Stimulated activated CD8-positive, alpha-beta memory T cell treated with anti-CD3 and anti-CD28 coated beads, Interleukin-7, amount 100 ng/mL, for 24 hours (primary cell): Measurements from ENCODE around the gene DNAI2.
"Not testable (repeated sequence)": the region's sequence is repeated elsewhere in the genome, so short reads cannot be mapped to it uniquely, and the experiment has no call there.

Experiments used
- DNase-seq: peaks from one replicate; pipeline ENCODE4 v3.0.0-alpha.2; 2020; ENCODE audit warnings: low read depth

Gene DNAI2

DNA sequence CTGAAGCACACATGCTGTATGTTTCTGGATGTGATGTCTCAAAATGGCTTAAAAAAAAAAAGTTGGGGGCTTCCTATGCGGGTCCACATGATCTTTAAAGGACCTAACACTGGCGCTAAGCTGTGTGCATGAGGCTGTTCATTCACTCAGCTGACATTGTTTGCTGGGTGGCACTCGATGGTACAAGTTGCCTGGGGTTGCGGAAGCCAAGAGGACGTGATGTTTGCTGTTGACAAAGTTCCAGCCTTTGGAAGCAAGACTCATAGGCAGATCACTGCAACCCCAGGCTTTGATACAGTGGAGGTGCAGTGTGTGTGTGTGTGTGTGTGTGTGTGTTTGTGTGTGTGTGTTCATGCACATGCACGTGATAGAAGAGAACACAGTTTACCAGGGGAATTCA is 29.5 kb upstream of the DNAI2 start:
- DNase-seq, result no peak

DNA sequence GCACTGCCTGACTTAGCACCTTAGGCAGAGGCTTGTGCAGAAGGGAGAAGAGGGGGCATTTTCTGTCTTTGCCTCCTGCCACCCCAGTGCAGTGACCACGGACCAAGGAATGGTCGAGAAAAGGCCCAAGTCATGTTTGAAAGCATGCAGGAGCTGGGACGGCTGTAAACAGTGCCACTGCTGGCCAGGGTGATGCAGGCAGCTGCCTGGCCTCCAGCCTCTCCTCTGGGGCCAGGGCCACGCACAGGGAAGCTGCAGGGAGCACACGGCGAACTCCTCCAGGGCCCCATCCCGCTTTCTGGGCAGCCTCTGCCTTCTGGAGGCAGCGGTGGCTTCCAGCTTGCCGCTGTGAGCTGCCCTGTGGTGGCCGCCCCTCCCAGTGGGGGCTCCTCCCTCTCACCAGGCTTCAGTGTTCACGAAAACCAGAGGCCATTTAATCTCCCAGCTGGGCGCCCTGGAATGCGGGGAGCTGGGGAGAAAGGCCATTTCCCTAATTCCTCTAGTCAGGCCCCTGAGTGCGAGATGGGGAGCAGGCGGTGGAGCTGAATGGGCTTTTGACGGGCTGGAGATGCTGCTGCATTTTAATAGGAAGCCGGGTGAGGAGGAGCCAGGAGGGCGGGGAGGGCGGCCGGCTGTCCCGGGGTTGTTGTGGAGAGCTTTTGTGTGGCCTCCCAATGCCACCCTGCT is 28.7 kb upstream of the DNAI2 start:
- DNase-seq, result no peak

DNA sequence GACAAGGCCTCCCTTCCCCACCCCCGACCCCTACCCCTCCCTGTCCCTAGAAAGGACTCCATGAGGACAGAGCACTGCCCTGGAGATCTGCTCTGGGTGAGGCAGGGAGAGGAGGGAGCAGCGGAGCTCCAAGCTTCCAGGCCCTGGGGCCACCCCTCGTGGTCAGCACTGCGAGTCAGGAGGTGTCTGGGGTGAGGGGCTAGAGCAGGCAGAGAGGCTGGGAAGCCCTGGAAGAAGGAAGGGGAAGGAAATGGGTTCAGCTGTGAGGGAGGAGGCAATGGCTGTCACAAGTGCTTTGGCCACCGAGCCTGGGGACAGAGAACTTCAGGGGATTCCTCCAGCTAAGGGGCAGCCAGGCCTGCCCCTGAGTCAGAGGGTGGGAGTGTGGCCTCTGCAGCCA is 28.2 kb upstream of the DNAI2 start:
- DNase-seq, result no peak

DNA sequence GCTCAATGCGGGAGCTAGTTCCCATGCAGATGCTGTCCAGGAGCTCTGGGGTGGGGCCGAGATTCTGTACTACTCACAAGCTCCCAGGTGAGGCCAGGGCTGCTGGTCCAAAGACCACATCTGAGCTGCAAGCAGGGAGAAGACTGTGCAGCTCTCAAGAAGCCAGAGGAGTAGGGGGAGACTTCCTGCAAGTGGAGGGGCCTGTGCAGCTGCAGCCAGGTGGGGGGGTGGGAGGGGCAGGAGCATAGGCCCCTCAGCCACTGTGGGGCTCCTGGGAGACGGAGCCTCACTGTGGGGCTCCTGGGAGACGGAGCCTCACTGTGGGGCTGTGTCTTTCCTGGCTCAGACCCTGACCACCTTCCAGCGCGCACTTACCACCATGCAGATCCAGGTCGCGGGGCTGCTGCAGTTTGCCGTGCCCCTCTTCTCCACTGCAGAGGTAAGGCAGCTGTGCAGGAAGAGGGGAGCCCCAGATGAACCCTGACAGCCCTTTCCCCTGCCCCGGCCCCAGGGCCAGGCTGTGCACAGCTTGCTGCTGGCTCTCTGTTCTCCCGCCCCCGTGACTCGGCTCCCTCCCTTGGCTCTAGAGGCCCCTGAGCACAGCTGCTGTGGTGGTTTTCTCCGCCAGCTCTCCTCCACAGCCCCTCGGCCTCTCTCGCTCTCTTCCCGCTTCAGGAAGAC is 24.3 kb upstream of the DNAI2 start:
- no peak for DNase-seq

DNA sequence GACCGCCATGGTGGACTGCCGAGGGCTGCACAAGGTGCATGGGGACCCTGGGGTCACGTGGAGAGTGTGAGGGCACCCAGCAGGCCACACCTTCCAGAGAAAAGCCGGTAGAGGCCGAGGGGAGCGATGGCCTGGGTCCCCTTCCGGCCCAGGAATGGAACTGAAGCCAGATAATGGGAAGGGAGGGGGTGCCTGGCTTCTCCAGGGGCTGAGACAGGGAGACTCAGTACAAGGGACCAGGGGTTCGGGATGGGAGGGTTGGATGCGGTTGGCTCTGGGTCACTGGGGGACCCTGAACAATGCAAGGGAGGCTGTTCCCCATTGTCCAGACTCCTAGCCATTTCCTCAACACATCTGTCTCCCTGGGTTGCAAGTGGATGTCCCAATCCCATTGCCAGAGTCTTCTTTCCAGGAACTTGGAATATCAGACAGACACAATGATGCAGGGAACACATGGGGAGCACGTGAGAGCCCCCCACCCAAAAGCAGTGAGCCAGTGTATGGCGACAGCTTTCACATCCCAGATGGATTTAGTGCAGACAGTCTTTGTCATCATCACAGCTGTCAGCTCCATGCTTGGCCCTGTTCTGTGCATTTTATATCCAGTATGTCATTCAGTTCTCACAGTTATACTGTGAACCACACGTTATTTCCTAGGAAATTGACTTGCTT is 23.6 kb upstream of the DNAI2 start:
- no peak for DNase-seq

DNA sequence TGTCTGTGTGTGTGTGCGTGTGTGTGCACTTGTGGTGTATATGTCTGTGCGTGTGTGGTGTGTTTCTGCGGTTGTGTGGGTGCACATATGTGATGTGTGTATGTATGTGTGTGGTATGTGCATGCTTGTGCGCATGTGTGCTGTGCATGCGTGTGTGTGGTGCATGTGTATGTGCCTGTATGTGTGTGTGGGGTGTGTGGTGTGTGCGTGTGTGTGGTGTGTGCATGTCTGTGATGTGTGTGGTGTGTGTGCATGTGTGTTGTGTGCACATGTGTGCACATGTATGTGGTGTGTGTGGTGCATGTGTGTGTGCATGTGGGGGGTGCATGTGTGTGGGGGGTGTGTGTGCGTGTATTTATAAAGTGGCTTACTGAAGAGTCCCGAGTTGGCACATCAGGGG is 23.0 kb upstream of the DNAI2 start:
- no peak for DNase-seq

DNA sequence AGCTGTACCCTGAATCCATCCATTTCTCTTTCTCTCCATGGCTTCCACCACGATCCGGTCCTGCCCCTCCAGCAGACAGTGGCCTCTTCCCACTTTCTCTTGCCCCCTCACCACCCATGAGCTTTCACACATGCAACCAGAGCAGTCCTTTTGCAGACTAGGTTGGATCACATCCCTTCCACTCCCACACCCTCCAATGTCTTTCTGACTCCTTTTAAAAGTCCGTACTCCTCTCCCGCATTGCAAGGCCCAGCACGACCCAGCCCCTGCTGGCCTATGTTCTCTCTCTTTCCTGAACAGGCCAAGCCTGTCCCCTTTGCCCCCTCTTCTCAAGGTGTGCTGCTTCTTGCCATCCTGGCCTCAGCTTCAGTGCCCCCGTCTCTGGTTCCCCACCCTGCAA is 22.5 kb upstream of the DNAI2 start:
- no peak for DNase-seq

DNA sequence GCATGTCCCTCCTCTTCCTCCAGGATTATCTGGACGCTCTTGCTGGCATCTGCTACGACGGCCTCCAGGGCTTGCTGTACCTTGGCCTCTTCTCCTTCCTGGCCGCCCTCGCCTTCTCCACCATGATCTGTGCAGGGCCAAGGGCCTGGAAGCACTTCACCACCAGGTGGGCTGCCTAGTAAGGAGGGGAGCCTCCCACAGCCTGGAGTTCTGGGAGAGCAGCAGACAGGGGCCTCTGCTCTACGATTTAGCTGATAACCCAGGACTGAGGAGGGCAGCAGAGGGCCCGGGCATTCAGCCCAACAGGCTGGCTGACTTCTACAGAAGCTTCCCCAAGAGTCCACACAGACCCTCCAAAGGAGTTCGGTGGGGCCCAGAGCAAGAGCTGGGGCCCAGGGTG is 21.8 kb upstream of the DNAI2 start:
- no peak for DNase-seq

DNA sequence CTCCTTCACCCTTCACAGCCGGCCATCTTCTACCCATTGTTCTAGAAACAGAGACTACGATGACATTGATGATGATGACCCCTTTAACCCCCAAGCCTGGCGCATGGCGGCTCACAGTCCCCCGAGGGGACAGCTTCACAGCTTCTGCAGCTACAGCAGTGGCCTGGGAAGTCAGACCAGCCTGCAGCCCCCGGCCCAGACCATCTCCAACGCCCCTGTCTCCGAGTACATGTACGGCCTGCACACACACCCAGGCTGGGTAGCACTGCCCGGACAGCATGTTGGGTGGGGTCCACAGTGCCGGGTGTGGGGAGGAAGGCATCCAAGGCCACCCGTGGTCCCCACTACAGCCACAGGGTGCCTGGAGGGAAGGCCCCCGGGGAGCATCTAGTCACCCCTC is 21.0 kb upstream of the DNAI2 start:
- no peak for DNase-seq

DNA sequence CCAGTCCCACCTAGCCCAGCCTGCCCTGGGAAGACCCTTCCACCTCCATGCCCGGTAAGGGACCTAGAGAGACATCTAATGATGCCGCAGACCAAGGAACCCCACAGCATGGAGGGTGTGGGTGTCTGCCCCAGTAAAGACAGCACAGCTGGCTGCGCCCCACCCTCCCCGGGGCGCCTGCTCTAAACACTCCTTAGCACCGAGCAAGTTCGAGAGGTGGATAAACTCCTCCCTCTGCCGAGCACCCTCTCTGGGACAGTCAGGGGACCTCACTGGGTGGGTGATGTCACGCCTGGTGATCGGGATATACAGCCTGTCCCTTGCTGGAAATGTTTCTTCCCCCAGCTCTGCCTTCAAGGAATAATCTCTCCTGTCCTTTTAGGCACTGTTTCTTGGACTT is 16.7 kb upstream of the DNAI2 start:
- no peak for DNase-seq

DNA sequence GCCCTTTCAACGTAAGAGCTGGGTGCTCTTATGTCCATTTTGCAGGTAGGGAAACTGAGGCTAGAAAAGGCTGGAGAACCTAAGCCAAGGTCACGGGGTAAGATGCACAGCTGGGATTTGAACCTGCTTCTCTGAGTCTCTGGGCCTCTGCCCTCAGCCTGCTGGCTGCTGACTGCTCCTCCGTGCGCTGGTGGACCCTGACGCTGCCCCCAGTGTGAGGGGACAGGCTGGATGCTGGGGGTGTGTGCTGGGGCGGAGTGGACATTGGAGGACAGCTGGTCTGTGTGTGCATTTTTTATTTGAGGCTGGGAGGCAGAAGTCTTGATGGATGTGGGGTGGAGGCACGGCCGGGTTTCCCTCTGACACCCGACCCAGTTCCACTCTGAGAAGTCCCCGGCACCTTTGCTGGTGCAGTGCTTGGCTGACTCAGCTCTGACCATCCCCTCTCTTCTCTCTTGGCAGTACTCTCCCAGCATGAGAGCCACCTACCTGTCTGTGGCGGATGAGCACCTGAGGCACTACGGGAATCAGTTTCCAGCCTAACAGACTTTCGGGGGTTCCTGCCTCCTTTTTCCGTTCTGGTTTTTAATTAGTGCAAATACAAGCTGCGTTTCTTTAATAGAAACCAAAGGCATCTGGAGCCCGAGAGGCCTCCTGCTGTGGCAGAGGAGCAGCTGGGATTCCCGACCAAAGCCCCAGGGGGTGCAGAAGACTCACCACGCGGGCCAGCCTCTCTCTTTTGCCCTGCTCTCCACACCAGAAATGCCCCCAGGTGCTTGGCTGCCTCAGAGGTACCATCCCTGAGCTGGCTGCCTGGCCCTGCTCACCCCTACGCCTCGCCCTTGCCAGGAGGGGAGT is 14.1 kb upstream of the DNAI2 start:
- no peak for DNase-seq

DNA sequence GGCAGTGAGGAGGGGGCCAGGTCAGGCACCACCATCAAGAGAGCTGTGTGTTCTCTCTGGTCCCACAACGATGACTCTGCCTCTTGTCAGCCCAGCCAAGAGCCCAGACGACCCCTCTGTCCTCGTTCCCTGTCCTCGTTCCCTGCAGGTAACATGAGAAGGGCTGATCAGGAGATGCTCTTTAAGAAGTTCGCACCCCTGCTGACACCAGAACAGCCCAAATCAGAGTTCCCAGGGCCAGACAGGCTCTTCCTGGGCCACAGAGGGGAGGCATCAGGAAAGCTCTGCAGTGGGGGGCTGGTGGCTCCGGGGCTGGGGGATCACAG is 13.5 kb upstream of the DNAI2 start:
- no peak for DNase-seq

DNA sequence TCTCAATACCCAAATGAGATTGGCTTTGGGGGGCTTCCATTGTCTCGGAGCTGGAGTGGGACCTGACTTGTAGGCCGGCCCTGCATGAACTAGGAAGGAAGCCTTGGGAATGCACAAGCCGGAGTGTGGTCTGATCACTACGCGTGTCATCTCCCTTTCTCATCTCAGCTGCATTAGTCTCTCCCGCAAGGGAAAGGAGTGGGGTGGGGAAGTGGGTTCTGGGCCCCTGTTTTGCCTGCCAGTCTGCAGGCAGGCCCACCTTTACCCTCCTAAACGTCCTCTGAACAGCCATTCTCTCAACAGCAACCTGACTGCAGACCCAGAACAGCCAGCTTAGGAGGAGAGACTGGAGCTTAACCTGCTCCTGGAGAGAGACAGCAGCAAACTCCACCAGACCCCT is 11.4 kb upstream of the DNAI2 start:
- DNase-seq, result no peak

DNA sequence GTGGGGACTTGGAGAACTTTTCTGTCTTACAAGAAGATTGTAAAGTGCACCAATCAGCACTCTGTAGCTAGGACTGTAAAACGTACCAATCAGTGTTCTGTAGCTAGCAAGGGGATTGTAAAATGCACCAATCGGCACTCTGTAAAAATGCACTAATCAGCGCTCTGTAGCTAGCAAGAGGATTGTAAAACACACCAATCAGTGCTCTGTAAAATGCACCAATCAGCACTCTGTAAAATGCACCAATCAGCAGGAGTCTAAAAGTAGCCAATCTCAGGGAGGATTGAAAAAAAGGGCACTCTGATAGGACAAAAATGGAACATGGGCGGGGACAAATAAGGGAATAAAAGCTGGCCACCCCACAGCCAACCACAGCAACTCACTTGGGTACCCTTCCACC is 7.0 kb upstream of the DNAI2 start:
- DNase-seq, result not testable (repeated sequence)

DNA sequence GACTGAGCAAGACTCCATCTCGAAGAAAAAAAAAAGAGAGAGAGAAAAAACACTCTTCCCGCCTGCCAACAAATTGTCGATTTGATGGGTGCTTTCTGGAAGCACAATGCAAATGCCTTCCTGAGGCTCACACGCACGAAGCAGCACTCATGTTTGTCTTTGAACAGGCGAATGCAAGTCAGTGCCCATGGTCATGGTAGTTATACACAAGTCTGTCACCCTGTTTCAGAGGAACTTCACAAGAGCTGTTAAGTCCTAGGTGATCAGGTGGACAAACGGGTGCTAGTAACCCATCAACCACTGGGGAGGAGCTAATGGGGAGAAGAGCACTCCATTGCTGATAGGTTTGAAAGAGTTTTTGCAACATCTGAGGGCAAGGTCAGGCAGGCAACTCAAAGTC is 6.5 kb upstream of the DNAI2 start:
- no peak for DNase-seq

DNA sequence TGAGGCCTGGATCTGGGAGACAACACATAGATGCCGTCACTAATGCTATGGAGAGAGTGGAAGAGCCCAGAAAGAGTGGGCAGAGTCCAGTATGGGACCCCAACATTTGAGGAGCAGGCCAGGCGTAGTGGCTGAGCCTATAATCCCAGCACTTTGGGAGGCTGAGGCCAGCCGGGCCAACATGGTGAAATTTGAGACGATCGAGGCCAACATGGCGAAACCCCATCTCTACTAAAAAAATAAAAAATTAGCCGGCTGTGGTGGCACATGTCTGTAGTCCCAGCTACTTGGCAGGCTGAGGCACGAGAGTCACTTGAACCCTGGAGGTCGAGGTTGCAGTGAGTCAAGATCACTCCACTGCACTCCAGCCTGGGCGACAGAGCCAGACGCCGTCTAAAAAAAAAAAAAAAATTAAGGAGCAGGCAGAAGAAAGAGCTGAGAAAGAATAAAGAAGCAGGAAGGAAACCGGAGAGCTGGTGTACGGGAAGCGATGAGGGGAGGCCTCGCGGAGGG is 6.0 kb upstream of the DNAI2 start:
- DNase-seq, result no peak

DNA sequence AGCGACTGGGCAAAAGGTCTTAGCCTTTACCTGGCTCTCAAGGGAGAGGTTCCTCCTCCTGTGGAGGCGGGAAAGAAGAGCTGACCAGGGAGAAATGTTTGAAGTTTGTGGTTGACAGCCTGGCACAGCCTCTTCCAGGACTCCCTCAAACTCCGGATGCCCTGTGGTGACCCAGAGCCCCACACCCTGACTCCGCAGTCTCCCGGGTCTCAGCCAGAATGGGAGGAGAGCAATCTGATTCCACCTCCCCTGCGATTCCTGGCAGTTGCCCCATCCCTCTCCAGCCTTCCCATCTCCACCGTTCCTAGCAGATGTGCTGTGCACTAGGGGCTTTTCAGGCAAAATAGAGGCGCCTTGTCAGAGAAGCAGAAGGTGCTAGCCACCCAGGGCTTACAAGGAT is 5.5 kb upstream of the DNAI2 start:
- no peak for DNase-seq

DNA sequence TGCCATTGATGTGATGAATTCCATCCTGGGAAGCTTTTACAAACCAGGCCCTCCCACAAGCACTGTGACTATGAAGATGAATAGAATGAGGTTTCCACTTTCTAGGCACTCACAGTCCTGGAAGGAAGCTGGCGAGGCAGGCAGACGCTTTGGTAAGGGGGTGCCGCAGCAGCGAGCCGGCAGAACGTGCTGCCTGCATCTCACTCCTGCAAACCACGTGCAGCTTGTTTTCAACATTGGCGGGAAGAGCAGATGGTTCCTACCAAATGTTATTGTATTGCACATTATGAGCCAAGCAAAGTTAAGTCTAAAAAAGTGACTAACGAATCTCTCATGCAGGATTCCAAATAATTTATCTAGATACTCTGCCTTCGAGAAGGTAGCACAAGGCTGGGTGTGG is 3.7 kb upstream of the DNAI2 start:
- DNase-seq, result no peak

DNA sequence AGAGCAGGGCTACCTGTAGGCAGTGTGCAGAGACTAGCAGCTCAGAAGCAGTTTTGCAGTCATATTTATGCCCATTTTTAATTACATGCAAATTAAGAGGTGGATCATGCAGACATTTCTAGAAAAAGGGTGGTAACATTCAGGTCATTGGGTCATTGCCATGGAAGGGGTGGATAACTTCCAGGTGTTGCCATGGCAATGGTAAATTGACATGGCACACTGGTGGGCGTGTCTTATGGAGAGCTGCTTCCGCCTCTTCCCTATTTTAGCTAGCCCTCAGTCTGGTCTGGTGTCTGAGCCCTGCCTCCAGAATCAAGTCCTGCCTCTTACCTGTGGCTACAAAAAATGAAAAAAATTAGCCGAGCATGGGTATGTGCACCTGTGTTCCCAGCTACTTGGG is 2.8 kb upstream of the DNAI2 start:
- no peak for DNase-seq

DNA sequence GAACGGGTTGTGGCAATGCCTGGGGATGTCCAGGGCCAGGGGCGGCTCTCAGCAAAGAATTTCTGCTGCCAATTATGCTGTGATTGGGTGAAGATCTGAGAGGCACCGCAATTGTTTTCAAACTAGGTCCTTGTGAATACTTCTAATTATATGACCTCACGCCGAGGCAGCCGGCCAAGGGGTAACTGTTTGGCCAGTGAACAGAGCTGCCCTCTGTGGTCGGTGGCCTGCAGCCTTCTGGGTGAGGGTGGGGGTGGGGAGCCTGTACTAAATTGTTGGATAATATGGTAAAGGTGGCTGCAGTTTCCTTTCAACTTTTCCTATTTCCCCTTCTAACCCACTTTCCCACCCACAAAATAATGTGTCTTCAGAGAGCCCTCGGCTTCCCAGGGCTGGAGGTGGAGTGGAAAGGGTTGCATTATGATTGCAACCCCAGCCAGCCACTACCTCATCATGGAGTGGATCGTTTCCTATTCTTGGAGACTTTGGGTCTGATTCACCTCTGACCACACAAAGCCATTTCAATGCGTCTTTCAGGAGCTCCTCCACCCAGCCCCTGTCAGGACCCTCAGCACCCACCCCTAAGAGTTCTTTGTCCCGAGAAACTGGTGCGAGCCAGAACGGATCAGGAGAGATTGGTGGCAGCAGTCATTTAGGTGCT is 2.0 kb upstream of the DNAI2 start:
- no peak for DNase-seq

DNA sequence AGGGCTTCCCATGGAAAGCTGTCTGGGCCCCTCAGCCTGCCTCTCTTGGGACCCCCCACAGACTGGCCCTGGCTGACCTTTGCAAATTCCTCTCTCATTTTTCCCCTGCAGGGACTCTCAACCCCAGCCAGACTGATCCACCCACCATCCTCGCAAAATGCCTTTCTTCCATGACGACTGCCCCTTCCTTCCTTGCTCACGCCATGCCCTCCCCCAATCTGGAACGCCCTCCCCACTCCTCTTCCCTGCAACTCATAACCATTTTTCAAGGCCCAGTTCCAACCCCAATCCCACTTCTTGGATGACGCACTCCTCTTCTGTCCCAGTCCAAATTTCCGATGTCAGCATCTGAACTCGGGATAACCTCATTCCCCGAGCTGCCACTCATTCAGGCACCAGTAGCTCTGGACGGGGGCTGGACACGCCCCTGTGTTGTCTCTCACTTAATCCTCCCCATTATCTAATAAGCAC is 1.3 kb upstream of the DNAI2 start:
- no peak for DNase-seq
